Fibroblast of the aortic adventitia (primary cell): ENCODE results near the gene ANKLE1. TPM values are rescaled to one million over a fixed set of nuclear protein-coding genes. Genes with fewer than 3 reads are reported as not detected.
"Not testable (repeated sequence)": the region's sequence is repeated elsewhere in the genome, so short reads cannot be mapped to it uniquely, and the experiment has no call there.

ENCODE experiments used
- DNase-seq: peaks from one replicate; pipeline ENCODE4 v3.0.0-alpha.2; 2010; ENCODE audit warnings: low read depth
- H3K4me3 ChIP-seq: 2 replicates; pipeline ENCODE4 v1.5.1; 2011; ENCODE audit warnings: low read depth, mild to moderate bottlenecking, control low read depth, low read length, moderate library complexity
- total RNA-seq: library from RNA; depleted of rRNA; stranded (reverse); fragments of >200 nt; gene quantifications from 2 replicates; pipeline ENCODE4 v1.2.3, GENCODE V29; 2012; ENCODE audit warnings: low replicate concordance
- TF ChIP-seq, protein P1 (sequence below): IDR thresholded peaks from 2 replicates; pipeline ENCODE4 v1.5.1; 2011; ENCODE audit warnings: mild to moderate bottlenecking, low read length, control low read depth, inconsistent platforms; ENCODE audit not compliant: insufficient read depth

ANKLE1 gene
- total RNA-seq, 1 donor = 0.09 TPM

DNA sequence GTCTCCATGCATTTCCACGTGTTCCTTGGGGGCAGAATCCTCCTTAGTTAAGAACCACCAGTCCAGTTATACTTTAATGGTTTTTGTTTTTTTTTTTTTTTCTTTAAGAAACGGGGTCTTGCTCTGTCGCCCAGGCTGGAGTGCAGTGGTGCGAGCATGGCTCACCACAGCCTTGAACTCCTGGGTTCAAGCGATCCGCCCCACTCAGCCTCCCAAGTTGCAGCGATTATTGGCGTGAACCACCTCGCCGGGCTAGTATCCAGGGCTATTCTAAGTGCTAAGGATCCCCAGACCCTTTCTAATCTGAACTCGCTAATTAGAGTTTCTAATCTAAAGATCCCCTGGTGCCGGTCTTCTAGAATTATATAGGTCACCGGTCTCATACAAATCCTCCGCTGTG, 11.9 kb downstream of the ANKLE1 start:
- TF ChIP-seq, protein P1, sequence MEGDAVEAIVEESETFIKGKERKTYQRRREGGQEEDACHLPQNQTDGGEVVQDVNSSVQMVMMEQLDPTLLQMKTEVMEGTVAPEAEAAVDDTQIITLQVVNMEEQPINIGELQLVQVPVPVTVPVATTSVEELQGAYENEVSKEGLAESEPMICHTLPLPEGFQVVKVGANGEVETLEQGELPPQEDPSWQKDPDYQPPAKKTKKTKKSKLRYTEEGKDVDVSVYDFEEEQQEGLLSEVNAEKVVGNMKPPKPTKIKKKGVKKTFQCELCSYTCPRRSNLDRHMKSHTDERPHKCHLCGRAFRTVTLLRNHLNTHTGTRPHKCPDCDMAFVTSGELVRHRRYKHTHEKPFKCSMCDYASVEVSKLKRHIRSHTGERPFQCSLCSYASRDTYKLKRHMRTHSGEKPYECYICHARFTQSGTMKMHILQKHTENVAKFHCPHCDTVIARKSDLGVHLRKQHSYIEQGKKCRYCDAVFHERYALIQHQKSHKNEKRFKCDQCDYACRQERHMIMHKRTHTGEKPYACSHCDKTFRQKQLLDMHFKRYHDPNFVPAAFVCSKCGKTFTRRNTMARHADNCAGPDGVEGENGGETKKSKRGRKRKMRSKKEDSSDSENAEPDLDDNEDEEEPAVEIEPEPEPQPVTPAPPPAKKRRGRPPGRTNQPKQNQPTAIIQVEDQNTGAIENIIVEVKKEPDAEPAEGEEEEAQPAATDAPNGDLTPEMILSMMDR = no peak
- no peak overlapping the region for H3K4me3 ChIP-seq
- no peak for DNase-seq

DNA sequence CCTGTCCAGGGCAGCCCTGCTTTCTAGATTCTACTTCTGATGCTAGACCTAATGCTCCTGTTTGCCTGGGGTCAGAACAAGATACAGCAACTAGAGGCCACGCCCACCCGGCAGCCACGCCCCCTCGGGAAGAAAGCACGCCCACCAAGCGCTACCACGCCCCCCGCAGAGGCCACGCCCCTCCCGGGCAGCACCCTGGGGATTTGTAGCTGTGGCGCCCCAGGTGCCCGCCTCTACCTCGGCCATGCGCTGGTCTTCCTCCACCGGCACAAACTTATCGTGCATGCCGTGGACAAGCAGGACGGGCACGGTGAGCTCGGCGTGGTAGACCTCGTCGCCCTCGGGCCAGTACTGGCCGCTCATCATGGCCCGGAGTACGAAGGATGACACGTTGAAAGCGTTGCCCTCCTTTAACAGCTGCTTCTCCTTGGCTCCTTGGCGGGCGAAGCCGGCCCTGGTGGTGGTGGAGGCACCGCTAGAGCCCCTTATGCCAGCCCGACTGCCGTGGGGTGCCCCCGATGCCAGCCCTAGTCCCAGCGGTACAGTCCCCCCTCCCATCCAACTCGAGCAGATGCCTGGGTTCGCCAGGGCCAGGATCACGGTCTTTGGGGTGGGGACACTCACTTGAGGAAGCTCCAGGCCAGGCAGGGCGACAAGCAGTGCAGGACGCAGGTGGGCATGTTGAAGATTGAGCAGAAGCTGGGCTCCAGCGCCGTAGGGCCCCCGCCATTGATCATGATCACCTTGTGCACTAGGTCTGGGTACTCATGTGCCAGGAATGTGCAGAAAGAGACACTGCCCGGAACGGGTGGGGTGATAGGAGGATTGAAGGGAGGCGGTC, 12.6 kb downstream of the ANKLE1 start:
- H3K4me3 ChIP-seq = no peak overlapping the region
- DNase-seq = no peak
- TF ChIP-seq, protein P1 = no peak

DNA sequence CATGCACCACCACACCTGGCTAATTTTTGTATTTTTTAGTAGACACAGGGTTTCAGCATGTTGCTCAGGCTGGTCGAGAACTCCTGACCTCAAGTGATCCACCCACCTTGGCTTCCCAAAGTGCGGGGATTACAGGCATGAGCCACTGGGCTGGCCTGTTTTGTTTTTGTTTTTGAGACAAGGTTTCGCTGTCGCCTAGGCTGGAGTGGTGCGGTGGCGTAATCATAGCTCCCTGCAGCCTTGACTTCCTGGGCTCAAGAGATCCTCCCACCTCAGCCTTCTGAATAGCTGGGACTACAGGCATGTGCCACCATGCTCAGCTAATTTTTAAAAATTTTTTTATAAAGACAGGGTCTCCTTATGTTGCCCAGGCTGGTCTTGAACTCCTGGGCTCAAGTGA, 13.8 kb downstream of the ANKLE1 start:
- DNase-seq, H3K4me3 ChIP-seq: not testable (repeated sequence)

DNA sequence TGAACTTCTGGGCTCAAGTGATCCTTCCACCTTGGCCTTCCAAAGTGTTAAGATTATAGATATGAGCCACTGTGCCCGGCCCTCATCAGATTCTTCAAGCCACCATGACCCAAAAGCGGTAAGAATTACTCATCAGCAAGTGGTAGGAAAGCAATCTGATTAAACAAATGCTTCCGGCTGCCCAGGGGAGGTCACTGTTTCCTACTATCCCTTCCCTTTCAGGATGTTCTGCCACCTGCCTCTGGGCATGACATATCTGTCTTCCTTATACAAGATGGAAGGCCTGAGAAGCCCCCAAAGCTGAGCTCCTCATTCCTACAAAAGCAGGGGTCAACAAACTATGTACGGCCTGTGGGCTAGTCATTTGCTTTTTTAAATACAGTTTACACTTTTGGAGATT, 14.6 kb downstream of the ANKLE1 start:
- no peak overlapping the region for H3K4me3 ChIP-seq
- TF ChIP-seq, protein P1 = no peak
- DNase-seq = no peak

DNA sequence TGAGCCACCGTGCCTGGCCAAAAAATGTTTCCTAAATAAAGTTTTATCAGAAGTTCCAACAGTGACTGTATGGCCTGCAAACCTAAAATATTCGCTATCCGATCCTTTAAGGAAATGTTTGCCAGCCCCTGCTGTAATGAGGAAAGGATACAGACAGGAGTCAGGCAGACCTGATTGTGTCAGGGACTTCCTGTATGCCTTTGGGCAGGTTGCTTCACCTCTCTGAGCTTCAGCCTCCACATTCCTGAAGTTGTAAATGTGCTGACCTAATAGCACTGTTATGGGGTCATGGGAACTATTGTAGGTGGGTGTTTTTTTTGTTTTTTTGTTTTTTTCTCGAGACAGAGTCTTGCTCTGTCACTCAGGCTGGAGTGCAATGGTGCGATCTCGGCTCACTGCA, 15.3 kb downstream of the ANKLE1 start:
- no peak for DNase-seq
- no peak overlapping the region for H3K4me3 ChIP-seq
- TF ChIP-seq, protein P1 = no peak

DNA sequence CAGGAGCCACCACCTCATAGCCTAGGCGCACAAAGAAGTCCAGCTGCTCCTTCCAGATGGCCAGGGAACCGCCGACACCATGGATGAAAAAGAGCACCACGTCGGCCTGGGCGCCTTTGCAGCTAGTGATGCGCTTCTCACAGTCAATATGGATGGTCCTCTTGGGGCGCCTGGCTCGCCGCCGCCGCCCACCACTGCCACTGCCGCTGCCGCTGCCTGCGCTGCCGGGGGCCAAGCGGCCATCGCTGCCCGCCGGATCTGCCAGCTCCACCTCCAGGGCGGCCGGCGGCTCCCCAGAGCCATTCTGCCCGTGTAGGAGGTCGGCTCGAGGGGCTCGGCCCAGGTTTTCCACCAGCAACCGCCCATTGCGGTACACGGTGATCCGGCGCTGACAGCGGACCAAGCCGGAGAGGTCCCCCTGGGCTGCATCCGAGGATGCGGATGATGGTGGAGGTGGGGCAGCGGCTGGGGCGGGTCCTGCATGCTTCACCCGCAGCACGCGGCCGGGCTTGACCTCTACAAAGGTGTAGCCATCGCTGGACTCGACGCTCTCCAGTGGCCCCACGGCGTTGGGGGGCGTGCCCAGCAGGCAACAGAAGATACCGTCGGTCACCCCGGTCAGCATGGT, 19.4 kb downstream of the ANKLE1 start:
- no peak overlapping the region for H3K4me3 ChIP-seq
- TF ChIP-seq, protein P1 = no peak
- DNase-seq = no peak

DNA sequence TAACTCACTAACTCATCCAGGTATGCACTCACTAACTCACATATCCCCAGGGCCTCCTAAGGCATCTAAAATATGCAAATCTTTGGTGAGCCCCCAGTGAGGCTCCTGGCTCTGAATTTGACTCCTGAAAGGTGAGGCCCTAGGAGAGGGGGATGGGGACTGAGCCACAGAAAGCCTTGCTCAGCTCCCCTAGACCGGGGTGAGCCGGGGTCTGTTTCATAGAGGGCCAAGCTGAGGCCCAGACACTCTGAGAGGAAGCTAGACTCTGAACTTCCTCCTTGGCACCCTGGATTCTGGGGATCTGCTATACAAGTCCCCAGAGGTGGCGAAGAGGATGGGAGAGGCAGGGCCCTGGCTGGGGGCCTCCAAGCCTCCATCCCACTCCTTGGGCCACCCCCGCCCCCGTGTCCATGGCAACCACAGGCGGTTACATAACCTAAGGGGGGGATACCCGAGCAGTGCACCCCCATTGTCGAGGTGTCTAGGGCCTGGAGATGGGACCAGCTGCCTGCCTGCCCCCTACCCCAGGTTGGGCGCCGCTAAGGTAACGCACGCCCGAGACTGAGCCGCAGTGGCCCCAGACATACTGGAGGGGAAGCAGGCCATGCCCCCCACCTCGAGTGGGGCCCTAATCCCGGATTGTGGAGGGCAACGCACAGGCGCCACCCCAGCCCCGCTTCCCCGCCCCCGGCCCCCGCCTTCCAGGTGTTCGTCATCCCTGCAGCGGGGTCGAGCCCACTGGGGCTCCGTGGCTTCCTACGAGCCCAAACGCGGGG, 20.9 kb downstream of the ANKLE1 start:
- TF ChIP-seq, protein P1 = no peak
- peak overlapping the region; percentile 73 for H3K4me3 ChIP-seq
- no peak for DNase-seq
